ENCODE data around the gene TIE1. TPM values are rescaled to one million over a fixed set of nuclear protein-coding genes. Genes with fewer than 3 reads are reported as not detected.

TIE1 gene
- total and polyA plus RNA-seq, 3 donors from 2014 or later = 10.5 to 16.8 (median 10.9) TPM

DNA sequence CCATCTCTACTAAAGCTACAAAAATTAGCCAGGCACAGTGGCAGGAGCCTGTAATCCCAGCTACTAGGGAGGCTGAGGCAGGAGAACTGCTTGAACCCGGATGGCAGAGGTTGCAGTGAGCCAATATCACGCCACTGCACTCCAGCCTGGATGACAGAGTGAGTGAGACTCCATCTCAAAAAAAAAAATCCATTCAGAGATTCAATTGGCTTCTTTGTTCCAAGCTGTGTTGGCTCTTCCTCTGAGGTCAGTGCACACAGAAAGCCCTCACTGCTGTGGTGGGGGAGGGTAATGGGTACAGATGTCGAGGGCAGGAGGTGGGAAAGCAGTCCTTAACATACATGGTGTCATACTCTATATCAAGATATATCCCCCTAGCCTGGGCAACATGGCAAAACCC, 14.7 kb downstream of the TIE1 start:
- Histone ChIP-seq H3K36me3 (ENCODE audit: low read depth, missing control alignments) (no peaks in the 10 kb centered on the region), H3K4me3 (no peak overlapping the region), H3K9me3 (no peaks in the 10 kb centered on the region), H3K27me3 (no peaks in the 10 kb centered on the region), H3K4me1 (no peaks in the 10 kb centered on the region), H3K27ac (no peak overlapping the region)
- intact Hi-C loops (cut with DNase I; ENCODE audit: low total_unique reads) = no loop called here
- DNase-seq = no peak
- 91 to 93% methylated on average over 3 of the region's 3 CpGs for WGBS, 2 donors
- TF ChIP-seq POLR2A (IDR thresholded peaks at IDR 0.05) = no peak

DNA sequence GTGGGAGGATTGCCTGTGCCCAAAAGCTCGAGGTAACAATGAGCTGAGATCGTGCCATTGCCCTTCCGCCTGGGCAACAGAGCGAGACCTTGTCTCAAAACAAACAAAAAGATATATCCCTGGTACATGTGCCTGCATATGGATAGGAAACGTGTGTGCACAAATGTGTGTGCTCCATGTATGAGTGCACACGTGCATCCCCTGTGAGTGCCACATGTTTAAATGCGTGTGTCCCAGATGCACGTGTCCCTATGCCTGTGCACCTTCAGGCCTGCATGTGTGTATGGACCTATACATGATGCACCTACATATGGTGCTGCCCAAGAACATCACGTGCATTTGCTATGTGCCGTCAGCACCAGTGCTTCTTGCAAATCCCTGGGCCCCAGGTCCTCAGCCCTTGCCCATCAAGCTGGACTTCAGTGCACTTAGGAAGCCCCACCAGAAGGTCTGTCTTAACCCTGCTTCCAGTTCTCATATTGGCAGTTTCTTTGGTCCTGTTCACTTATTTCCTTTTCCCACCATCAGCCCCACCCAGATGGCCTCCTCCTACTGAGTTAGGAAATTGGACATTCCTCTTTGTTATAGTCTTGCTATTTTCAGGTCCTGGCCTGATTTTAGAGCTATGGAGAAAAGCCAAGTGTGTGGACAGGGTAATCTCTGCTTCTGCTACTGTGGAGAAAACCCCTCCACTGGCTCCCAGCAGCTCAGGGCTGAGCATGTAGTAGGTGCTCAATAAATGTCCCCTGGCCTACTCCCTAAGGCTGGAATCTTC, 15.4 kb downstream of the TIE1 start:
- H3K4me1 ChIP-seq = no peaks in the 10 kb centered on the region
- no peaks in the 10 kb centered on the region for H3K27me3 ChIP-seq
- no peaks in the 10 kb centered on the region for H3K9me3 ChIP-seq
- H3K27ac ChIP-seq = no peak overlapping the region
- TF ChIP-seq POLR2A (IDR thresholded peaks at IDR 0.05) = no peak
- no peak for TF ChIP-seq CTCF (IDR thresholded peaks at IDR 0.05)
- 90 to 92% methylated on average over 10 of the region's 10 CpGs for WGBS, 2 donors
- H3K4me3 ChIP-seq = no peak overlapping the region
- no peak for DNase-seq
- intact Hi-C loops (cut with DNase I; ENCODE audit: low total_unique reads) = no loop called here
- no peaks in the 10 kb centered on the region for H3K36me3 ChIP-seq (ENCODE audit: low read depth, missing control alignments)

DNA sequence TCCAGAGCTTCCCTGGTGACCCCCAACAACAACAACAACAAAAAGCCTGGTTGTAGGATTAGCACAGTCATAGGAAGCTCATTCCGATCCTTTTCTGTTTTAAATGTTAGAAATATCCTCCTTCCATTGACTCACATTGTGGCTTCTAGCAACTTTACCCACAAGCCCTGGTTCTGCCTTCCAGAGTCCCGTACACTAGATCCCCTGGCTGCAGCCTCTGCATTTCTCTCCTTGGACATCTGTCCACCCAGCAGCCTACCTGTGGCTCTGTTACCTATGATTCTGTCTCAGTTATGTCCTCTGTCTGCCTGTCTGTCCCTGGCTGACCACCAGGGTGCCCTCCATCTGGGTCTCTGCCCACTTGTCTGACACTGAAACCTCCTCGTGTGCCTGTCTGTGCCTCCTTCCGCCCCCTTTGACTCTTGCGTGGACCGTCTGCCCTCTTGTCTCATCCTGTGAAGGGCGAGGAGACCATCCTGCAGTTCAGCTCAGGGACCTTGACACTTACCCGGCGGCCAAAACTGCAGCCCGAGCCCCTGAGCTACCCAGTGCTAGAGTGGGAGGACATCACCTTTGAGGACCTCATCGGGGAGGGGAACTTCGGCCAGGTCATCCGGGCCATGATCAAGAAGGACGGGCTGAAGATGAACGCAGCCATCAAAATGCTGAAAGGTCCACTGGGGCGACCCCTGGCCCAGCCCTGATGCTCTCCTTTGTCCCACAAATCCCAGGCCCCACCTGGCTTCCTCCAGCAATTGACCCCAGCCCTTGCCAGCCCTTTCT, 16.1 kb downstream of the TIE1 start:
- TF ChIP-seq CTCF (IDR thresholded peaks at IDR 0.05) = peak in 1 of 3 experiments; percentile 6
- no peak for TF ChIP-seq POLR2A (IDR thresholded peaks at IDR 0.05)
- H3K27ac ChIP-seq = no peak overlapping the region
- DNase-seq = no peak
- no peaks in the 10 kb centered on the region for H3K4me1 ChIP-seq
- H3K36me3 ChIP-seq (ENCODE audit: low read depth, missing control alignments) = no peaks in the 10 kb centered on the region
- no peaks in the 10 kb centered on the region for H3K9me3 ChIP-seq
- H3K27me3 ChIP-seq = no peaks in the 10 kb centered on the region
- 89 to 91% methylated on average over 15 to 16 of the region's 16 CpGs for WGBS, 2 donors
- intact Hi-C loops (cut with DNase I; ENCODE audit: low total_unique reads) = no loop called here
- H3K4me3 ChIP-seq = no peak overlapping the region

DNA sequence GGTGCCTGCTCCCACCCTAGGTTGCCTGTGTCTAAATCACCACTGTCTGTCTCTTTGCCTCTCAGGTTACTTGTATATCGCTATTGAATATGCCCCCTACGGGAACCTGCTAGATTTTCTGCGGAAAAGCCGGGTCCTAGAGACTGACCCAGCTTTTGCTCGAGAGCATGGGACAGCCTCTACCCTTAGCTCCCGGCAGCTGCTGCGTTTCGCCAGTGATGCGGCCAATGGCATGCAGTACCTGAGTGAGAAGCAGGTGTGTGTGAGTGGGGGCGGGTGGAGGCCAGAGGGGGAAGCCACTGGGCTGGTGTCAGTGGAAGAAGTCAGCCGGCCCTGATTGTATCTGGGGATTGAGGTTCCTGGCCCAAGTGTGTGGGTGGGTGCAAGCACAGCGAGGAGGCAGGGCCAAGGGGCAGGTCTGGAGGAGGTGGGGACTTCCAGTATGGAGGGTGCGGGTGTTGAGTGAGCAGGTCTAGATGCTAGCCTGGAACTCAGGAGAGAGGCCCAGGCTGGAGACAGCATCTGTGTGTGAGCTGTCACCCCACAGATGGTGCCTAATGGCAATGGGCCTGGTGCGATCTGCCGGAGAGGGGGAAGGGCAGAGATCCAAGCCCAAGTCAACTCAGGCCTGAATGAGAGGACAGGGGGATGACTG, 17.2 kb downstream of the TIE1 start:
- no peak overlapping the region for H3K4me3 ChIP-seq
- H3K27ac ChIP-seq = no peak overlapping the region
- TF ChIP-seq POLR2A (IDR thresholded peaks at IDR 0.05) (no peak), CTCF (IDR thresholded peaks at IDR 0.05) (no peak)
- H3K27me3 ChIP-seq = no peaks in the 10 kb centered on the region
- no peak for DNase-seq
- WGBS, 2 donors = 83 to 89% methylated on average over 14 to 15 of the region's 15 CpGs
- H3K9me3 ChIP-seq = no peaks in the 10 kb centered on the region
- H3K36me3 ChIP-seq (ENCODE audit: low read depth, missing control alignments) = no peaks in the 10 kb centered on the region
- intact Hi-C loops (cut with DNase I; ENCODE audit: low total_unique reads) = no loop called here
- H3K4me1 ChIP-seq = no peaks in the 10 kb centered on the region

DNA sequence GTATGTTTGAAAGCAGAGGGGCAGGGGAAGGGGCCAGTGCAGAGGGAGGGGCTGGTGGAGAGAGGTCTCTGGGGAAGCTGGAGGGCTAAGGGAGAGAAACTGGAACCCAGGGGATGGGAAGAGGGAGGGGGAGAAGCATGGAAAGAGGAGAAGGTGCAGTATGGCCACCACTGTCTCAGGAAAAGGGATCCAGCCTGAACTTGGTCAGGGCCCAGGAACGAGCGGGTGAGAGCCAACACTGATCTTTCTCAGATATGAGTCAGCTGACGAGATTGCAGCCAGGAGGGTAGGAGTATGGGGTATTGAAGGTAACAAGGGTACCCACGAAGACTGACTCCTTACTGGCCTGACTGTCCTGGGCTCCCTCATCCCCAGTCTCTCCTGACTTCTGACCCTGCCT, 18.0 kb downstream of the TIE1 start:
- intact Hi-C loops (cut with DNase I; ENCODE audit: low total_unique reads) = no loop called here
- H3K4me1 ChIP-seq = no peaks in the 10 kb centered on the region

More for the DNA sequence above, 18.0 kb downstream of the TIE1 start:
- H3K27ac ChIP-seq = no peak overlapping the region
- WGBS, 2 donors = 81 to 92% methylated on average over 4 of the region's 4 CpGs
- H3K27me3 ChIP-seq = no peaks in the 10 kb centered on the region
- DNase-seq = no peak
- no peaks in the 10 kb centered on the region for H3K9me3 ChIP-seq
- no peak overlapping the region for H3K4me3 ChIP-seq
- H3K36me3 ChIP-seq (ENCODE audit: low read depth, missing control alignments) = no peaks in the 10 kb centered on the region
- TF ChIP-seq CTCF (IDR thresholded peaks at IDR 0.05) (no peak), POLR2A (IDR thresholded peaks at IDR 0.05) (no peak)
